HG03064 (cell line): ENCODE results near the gene GALNT18.

Experiments used
- ATAC-seq: cut with Tn5 transposase; IDR thresholded peaks from one replicate; pipeline ENCODE4 v1.9.1; 2021; ENCODE audit warnings: low read depth; ENCODE audit not compliant: unreplicated experiment

Gene GALNT18

GRCh38 chr11:11397036-11397415 lies 224.8 kb downstream of the GALNT18 start:
- no peak for ATAC-seq

DNA sequence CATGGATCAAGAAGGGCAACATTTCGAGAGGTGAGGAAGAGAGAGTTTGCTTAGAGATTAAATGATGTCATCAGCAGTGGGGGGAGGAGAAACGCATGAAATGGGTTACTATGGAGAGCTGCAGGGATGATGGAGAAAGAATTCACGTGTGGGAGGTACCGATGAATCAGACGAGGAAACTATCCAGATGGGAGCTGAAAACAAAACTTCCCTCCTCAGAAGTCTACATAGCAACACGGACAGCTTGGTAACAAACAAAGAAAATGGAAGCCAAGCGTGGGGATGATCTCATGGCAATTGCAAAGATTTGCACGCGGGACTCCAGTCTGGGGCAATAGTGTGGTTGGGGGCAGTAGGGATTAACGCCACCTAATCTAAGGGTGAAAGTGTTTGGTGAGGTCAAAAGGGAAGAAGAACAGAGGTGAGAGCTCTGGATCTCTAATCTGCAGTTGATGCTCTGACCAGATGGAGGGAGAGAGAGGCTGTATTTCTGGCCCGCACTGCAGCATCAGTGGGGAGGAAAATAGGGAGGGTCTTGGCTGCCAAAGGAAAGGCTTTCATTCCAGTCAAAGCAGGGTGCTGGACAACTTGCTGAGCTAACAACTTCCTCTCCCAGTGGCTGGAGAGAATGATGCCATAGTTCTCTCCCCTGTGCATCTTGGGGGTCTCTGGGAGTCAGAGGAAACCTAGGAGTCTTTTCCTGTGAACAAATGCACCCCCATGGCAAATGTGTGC lies 225.3 kb downstream of the GALNT18 start:
- no peak for ATAC-seq

DNA sequence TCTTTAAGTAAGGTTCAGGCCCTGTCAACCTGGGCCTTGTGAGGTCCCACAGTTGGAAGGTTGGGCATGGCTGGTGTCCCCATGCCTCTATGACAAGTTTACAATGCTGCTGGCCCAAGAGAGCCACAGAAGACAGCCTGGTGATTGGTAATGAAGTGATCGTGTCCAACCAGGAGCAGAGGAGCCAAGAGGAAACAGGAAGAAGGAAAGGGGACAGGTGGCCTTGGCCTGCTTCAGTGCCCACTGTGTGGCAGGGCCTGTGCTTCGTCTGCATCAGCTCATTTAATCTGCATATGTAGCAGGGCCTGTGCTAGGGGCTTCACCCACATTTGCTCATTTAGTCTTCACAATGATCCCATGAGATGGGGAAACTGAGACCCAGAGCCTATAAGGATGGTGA lies 226.7 kb downstream of the GALNT18 start:
- ATAC-seq, result no peak

DNA sequence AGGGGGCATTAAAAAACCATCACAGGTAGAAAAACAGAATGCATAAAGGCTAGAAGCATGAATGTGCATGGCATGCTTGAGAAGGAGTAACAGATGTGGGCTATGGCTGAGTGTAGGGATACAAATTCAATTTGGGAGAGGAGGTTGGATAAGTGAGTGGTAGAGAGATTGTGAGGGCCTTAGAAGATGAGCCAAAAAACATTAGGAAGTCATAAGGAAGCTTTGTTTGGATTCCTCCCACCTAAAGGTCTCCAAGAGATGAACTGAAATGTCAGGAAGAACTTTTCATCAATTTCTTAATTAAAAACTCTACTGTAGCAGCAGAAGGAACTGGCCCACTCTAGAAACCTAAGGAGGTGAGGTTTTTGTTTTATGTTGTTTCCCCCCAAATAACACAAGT lies 227.6 kb downstream of the GALNT18 start:
- ATAC-seq, result no peak

DNA sequence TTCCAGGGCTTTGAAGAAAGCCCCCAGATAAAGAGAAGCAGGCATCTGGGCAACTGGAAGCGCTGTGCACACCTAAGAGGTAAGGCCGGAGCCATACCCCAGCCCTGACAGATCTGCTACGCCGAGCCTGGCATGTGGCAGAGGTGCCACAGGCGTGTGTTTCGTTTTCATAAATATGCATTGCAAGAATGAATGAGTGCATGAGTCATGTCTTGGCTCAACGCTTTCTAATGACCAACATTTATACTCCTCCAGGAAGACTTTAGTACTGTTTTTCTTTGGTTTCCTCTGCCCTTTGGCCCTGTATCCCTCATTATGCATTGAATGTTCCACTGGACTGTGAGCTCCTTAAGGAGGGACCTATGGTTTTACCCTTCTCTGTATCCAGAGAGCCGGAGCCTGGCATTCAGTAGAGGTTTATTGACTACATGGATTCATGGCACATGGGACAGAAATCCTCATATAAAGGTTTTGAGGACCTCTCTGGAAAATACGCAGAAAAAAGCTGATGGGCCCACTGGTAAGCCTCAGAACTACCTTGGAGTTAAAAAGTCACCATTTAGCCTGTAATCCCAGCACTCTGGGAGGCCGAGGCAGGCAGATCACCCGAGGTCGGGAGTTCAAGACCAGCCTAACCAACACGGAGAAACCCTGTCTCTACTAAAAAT lies 229.9 kb downstream of the GALNT18 start:
- no peak for ATAC-seq

GRCh38 chr11:11391169-11391568 lies 230.6 kb downstream of the GALNT18 start:
- no peak for ATAC-seq

DNA sequence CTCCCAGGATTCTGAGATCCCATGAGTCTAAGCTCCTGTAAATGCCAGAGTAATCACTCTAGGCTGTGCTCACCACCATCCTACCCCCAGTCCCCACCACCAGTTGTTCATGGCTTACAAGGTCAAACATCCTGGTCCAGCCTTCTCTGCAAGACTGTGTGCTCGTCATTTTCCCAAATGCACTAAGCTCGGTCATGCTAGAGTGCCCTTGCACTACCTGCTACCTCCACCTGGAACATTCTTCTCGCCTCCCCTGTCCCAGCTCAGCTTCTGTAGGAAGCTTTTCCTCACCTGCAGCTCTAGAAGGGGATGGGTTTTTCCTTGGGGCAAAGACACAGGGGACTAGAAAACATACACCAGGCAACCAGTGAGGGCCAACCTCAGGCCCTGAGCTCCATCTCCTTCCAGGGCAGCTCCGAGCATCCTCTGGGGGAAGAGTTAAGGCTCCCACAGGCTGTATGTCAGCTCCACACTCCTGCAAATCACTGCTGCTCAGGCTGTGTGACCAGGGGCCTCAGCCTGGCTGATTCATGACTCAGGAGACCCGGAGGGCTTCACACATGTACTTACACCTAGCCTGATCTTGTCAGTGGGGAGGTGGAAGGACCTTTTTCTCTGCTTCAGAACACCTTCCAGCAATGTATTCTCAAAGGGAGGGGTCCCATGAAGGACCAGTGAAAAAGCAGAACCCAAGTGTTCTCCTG lies 231.6 kb downstream of the GALNT18 start:
- ATAC-seq, result no peak

- ATAC-seq, result no peak
These were observed 232.6 kb downstream of the GALNT18 start for GRCh38 chr11:11389238-11389637.

- no peak for ATAC-seq
These were observed 234.0 kb downstream of the GALNT18 start for GRCh38 chr11:11387622-11388305.

GRCh38 chr11:11387207-11387606 lies 234.6 kb downstream of the GALNT18 start:
- no peak for ATAC-seq

GRCh38 chr11:11384829-11385228 lies 237.0 kb downstream of the GALNT18 start:
- ATAC-seq, result no peak

DNA sequence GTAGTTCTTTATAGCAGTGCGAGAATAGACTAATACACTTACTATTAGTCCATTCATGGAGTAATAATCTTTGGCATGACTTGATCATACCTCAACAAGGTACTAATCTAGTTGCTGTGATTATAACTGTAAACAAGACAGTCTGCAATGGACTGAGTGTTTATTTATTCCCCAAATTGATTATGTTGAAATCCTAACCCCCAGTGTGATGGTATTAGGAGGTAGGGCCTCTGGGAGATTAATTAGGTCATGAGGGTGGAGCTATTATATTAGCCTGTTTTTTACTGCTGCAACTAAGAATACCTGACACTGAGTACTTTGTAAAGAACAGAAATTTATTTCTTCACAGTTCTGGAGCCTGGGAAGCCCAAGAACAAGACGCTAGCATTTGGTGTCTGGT lies 237.8 kb downstream of the GALNT18 start:
- no peak for ATAC-seq

- no peak for ATAC-seq
These were observed 238.8 kb downstream of the GALNT18 start for GRCh38 chr11:11382858-11383532.

GRCh38 chr11:11381471-11382105 lies 240.2 kb downstream of the GALNT18 start:
- no peak for ATAC-seq

DNA sequence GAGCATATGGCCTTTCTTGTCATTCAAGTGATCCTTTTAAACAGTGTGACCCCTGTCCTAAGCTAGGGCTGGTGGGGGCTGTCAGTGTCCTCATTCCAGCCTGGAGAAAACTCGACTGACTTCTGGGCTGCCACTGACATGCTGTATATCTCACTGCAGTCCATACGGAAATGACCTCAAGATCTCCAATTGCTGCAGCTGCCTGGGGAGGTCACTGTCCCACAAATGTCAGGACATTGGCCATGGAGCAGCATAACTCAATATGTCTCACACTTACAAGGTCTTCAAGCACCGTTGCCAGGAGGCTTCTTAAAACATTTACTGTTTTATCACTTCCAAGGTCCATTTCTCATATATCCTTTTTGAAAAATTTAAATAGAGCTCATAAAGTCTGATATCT lies 240.9 kb downstream of the GALNT18 start:
- no peak for ATAC-seq

DNA sequence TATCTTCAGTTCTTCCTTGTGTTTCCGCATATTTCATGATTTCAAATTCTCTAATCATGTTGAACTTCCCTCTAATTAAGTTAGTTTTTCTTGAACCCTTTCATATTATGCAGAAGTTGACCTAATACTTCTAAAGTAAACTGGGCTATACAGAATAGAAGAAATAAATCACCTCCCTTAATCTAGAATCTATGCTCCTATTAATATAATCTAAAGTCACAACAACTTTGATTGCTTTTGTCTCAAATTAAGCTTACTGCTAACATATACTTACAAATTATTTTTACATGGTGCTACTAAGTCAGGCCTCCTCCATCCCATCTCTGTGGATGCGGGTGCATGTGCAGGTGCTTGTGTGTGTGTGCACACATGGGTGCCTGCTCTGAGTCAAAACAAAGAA lies 241.5 kb downstream of the GALNT18 start:
- no peak for ATAC-seq

GRCh38 chr11:11379661-11380060 lies 242.1 kb downstream of the GALNT18 start:
- no peak for ATAC-seq

GRCh38 chr11:11378184-11378940 lies 243.4 kb downstream of the GALNT18 start:
- ATAC-seq, result no peak

GRCh38 chr11:11374358-11375148 lies 247.3 kb downstream of the GALNT18 start:
- peak; percentile 71 for ATAC-seq
